Measurements from ENCODE around the gene CPEB1.
A peak's percentile ranks its signal among the peaks of the same experiment; 100 is the strongest.
"Not testable (repeated sequence)": the region's sequence is repeated elsewhere in the genome, so short reads cannot be mapped to it uniquely, and the experiment has no call there.

Gene CPEB1

GRCh38 chr15:82648257-82649103, 1.3 kb upstream of the CPEB1 start:
- DNase-seq = no peak

GRCh38 chr15:82647835-82648256, 683 bp upstream of the CPEB1 start:
- no peak for DNase-seq

GRCh38 chr15:82646250-82647044, 716 bp downstream of the CPEB1 start:
- peak; percentile 59 for DNase-seq

GRCh38 chr15:82644967-82645852, 2.0 kb downstream of the CPEB1 start:
- not testable (repeated sequence) for DNase-seq

GRCh38 chr15:82643992-82644391, 3.2 kb downstream of the CPEB1 start:
- no peak for DNase-seq

GRCh38 chr15:82642656-82643055, 4.5 kb downstream of the CPEB1 start:
- DNase-seq = no peak

GRCh38 chr15:82641129-82641798, 5.9 kb downstream of the CPEB1 start:
- no peak for DNase-seq

GRCh38 chr15:82640672-82641071, 6.5 kb downstream of the CPEB1 start:
- no peak for DNase-seq

GRCh38 chr15:82635798-82636197, 11.4 kb downstream of the CPEB1 start:
- DNase-seq = no peak

GRCh38 chr15:82630033-82630432, 17.1 kb downstream of the CPEB1 start:
- DNase-seq = no peak

- DNase-seq = no peak
Observed at GRCh38 chr15:82625136-82625535, 22.0 kb downstream of the CPEB1 start.

GRCh38 chr15:82624438-82624837, 22.7 kb downstream of the CPEB1 start:
- no peak for DNase-seq

GRCh38 chr15:82624008-82624407, 23.2 kb downstream of the CPEB1 start:
- no peak for DNase-seq

- no peak for DNase-seq
Observed at GRCh38 chr15:82621970-82622369, 25.2 kb downstream of the CPEB1 start.

GRCh38 chr15:82613747-82614146, 33.4 kb downstream of the CPEB1 start:
- DNase-seq = no peak

- DNase-seq = no peak
Observed at GRCh38 chr15:82611348-82611747, 35.8 kb downstream of the CPEB1 start.

- no peak for DNase-seq
Observed at GRCh38 chr15:82602195-82602594, 45.0 kb downstream of the CPEB1 start.

GRCh38 chr15:82599862-82600261, 47.3 kb downstream of the CPEB1 start:
- no peak for DNase-seq

GRCh38 chr15:82597815-82598214, 49.3 kb downstream of the CPEB1 start:
- no peak for DNase-seq

- DNase-seq = no peak
Observed at GRCh38 chr15:82595766-82596165, 51.4 kb downstream of the CPEB1 start.

- no peak for DNase-seq
Observed at GRCh38 chr15:82595203-82595602, 52.0 kb downstream of the CPEB1 start.

GRCh38 chr15:82587805-82588204, 59.4 kb downstream of the CPEB1 start:
- DNase-seq = no peak

Data from NCI-H1092 (cell line).